Caco-2 (cell line): ENCODE results near the gene RACK1. TPM values are rescaled to one million over a fixed set of nuclear protein-coding genes. Genes with fewer than 3 reads are reported as not detected.

Source experiments
- BruUV-seq: library from RNA; stranded (reverse); fragments of 400-500 nt; replicated peaks from 2 replicates; lab custom pipeline; 2021; lab: Mats Ljungman, UMichigan
- CTCF ChIA-PET: fragments of 300-600 bp; sonication (Branson Sonifier 250); formaldehyde crosslinking; loops from one replicate; lab custom pipeline; 2022; ENCODE audit warnings: antibody characterized with exemption; lab: Charles Lee
- POLR2A ChIA-PET: fragments of 300-600 bp; sonication (Branson Sonifier 250); formaldehyde crosslinking; loops from one replicate; lab custom pipeline; 2022; ENCODE audit warnings: antibody characterized with exemption; lab: Charles Lee
- DNase-seq, 2 experiments: peaks; one replicate each; pipeline versions ENCODE4 v3.0.0 to v3.0.0-alpha.2; 2020 to 2022
- H3K27me3 ChIP-seq: replicated peaks from 2 replicates; pipeline ENCODE4 v1.6.0; 2011; ENCODE audit warnings: low read length; ENCODE audit not compliant: control insufficient read depth, insufficient read depth
- H3K36me3 ChIP-seq: 2 replicates; pipeline ENCODE4 v1.5.1; 2011; ENCODE audit warnings: low read length; ENCODE audit not compliant: control insufficient read depth, insufficient read depth
- H3K4me1 ChIP-seq: fragments of 250-450 bp; sonication (Bioruptor Pico); 2 replicates; pipeline ENCODE4 v1.5.1; 2020; ENCODE audit warnings: mild to moderate bottlenecking
- H3K4me3 ChIP-seq: 2 replicates; pipeline ENCODE4 v1.5.1; 2011; ENCODE audit warnings: low read depth, mild to moderate bottlenecking, control low read depth, low read length
- H3K9me3 ChIP-seq: fragments of 250-450 bp; sonication (Bioruptor Pico); 2 replicates; pipeline ENCODE4 v1.5.1; 2020; ENCODE audit warnings: mild to moderate bottlenecking, moderate library complexity
- H3K27ac Mint-ChIP-seq: one replicate; pipeline ENCODE4 v1.8.0; 2022; ENCODE audit warnings: mixed read lengths; ENCODE audit not compliant: unreplicated experiment
- H3K27me3 Mint-ChIP-seq: one replicate; pipeline ENCODE4 v1.8.0; 2022; ENCODE audit warnings: mixed read lengths; ENCODE audit not compliant: insufficient read depth, unreplicated experiment
- H3K36me3 Mint-ChIP-seq: one replicate; pipeline ENCODE4 v1.8.0; 2022; ENCODE audit warnings: mild to moderate bottlenecking, mixed read lengths; ENCODE audit not compliant: insufficient read depth, unreplicated experiment
- H3K4me1 Mint-ChIP-seq: one replicate; pipeline ENCODE4 v1.8.0; 2022; ENCODE audit warnings: low read depth, mixed read lengths; ENCODE audit not compliant: unreplicated experiment
- H3K4me3 Mint-ChIP-seq: one replicate; pipeline ENCODE4 v1.8.0; 2022; ENCODE audit warnings: mild to moderate bottlenecking, moderate library complexity, mixed read lengths; ENCODE audit not compliant: unreplicated experiment
- H3K9me3 Mint-ChIP-seq: one replicate; pipeline ENCODE4 v1.8.0; 2022; ENCODE audit warnings: mixed read lengths; ENCODE audit not compliant: unreplicated experiment
- intact Hi-C: fragments of 100-400 bp; cut with micrococcal nuclease; formaldehyde crosslinking; loops from one replicate; pipeline ENCODE4 v1.10.0; 2022; ENCODE audit not compliant: unreplicated experiment
- total RNA-seq: library from RNA; stranded (reverse); gene quantifications from 2 replicates; pipeline ENCODE4 v1.2.3, GENCODE V29; 2022
- TF ChIP-seq, protein P1 (sequence below), 2 experiments: fragments of 200-600 bp in 1 of 2; IDR thresholded peaks; 1 replicate in 1 of 2; 2 replicates in 1 of 2; pipeline versions ENCODE4 v1.5.1 to v1.8.0; 2011 to 2022; ENCODE audit warnings: antibody characterized with exemption in 1 of 2, control low read depth in 1 of 2, inconsistent platforms in 1 of 2, low read depth in 1 of 2, low read length in 1 of 2, mild to moderate bottlenecking in 1 of 2, moderate library complexity in 1 of 2; ENCODE audit not compliant: insufficient read depth in 1 of 2, severe bottlenecking in 1 of 2, unreplicated experiment in 1 of 2

The RACK1 gene
- total RNA-seq, 1 experiment from 2014 or later = 2,098 TPM

DNA sequence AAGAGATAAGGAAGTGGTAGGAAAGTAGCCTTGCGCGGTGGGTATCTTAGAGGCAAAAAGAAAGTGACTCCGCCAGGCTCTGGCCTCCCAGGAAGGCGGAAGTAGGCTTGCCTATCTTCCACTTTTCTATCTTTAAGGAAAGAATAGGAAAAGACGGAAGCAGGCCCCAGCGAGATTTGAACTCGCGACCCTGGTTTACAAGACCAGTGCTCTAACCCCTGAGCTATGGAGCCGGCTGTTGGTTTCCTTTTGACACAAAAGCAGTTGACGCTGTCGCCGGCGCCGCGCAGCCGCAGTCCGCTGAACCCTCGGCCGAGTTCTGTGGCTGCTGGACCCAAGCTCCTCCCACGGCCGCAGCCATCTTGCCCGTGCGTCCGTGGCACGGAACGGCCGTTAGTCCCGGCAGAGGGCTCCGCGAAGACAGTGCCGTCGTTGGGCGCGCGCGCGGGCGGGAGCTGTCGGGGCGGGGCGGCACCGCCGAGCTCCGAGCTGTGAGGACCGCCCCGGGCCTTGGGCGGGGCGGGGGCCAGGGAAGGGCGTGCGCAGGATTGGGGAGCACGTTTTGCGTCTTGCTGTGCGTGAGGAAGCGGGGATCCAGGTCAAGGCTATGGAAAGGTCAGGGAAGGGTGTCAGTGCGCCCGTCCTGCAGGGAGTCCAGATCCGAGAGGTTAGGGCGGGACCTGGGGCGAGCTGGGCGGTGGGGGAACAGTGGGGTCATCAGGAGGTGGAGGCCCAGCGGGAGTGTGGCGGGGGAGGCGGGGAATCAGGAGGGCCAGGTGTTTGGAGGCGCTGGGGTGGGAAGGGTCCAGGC lies 52.0 kb downstream of the RACK1 start:
- Histone ChIP-seq H3K4me3 (peak overlapping the region; percentile 94), H3K4me1 (peaks cover 8% of the 10 kb centered on the region), H3K36me3 (no peaks in the 10 kb centered on the region), H3K27me3 (no peaks in the 10 kb centered on the region), H3K9me3 (no peaks in the 10 kb centered on the region)
- Mint-ChIP-seq H3K27ac (peak overlapping the region; percentile 97), H3K36me3 (peaks cover 56% of the 10 kb centered on the region), H3K4me1 (peaks cover 25% of the 10 kb centered on the region), H3K9me3 (no peaks in the 10 kb centered on the region), H3K27me3 (peaks cover 10% of the 10 kb centered on the region), H3K4me3 (peak overlapping the region; percentile 91)
- no TSS peak for BruUV-seq
- intact Hi-C loops = loop anchor here (1.0 kb wide), 3 partner anchors 15 to 31 kb away; no protein-coding TSS in a partner anchor
- peak; percentile 94 to 96 for DNase-seq
- ChIA-PET CTCF (interaction anchor here (0.7 to 1.1 kb wide), 3 partner anchors 12 to 31 kb away, joined by 3 to 12 read pairs (median 8); partner anchors contain the start of gene TRIM7), POLR2A (interaction anchor here (0.7 to 1.2 kb wide), 7 partner anchors 13 to 69 kb away, joined by 3 to 9 read pairs (median 4); partner anchors contain the start of genes RACK1, TRIM52 and TRIM7)
- TF ChIP-seq, protein P1, sequence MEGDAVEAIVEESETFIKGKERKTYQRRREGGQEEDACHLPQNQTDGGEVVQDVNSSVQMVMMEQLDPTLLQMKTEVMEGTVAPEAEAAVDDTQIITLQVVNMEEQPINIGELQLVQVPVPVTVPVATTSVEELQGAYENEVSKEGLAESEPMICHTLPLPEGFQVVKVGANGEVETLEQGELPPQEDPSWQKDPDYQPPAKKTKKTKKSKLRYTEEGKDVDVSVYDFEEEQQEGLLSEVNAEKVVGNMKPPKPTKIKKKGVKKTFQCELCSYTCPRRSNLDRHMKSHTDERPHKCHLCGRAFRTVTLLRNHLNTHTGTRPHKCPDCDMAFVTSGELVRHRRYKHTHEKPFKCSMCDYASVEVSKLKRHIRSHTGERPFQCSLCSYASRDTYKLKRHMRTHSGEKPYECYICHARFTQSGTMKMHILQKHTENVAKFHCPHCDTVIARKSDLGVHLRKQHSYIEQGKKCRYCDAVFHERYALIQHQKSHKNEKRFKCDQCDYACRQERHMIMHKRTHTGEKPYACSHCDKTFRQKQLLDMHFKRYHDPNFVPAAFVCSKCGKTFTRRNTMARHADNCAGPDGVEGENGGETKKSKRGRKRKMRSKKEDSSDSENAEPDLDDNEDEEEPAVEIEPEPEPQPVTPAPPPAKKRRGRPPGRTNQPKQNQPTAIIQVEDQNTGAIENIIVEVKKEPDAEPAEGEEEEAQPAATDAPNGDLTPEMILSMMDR (IDR thresholded peaks at IDR 0.05; ENCODE audit: insufficient read depth in 1 of 2, low read depth in 1 of 2, low read length in 1 of 2, severe bottlenecking in 1 of 2, unreplicated experiment in 1 of 2) = no peak

DNA sequence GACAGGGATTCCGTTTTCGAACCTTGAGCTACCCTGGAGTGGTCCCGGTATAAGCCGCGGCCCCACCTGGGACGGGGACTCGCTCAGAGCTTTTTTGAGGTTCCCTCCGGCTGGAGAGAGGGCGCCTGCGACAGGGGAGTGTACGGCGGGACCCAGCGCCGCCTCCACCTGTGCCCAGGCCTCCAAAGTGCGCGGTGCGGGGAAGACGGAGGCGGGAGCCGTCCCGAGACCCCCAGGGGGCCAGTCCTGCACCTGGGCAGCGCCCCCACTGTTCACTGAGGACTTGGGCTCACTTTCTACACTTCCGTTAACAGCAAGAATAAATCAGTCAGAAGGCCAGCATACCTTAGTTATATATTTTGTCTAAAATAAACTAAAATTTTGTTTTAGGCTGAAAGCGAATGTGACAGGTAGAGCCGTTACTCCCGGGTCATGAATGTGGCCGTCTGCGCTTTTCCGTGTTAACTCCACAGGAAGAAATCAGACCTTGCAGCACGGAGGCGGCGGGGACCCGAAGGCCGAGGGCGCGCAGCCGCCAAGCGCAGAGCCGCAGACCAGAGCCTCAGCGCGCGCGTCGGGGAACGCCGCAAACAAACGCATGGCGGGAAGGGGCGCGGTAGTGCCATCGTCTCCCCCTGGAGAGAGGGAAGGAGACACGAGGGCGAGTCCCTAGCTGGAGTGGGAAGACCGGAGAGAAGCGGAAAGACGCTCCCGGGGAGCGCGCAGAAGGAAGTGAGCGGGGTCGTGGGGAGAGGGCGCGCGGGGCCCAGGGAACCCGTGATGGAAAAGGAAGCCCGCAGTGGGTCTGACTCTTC lies 52.8 kb downstream of the RACK1 start:
- intact Hi-C loops = loop anchor here (1.0 kb wide), 3 partner anchors 15 to 31 kb away; no protein-coding TSS in a partner anchor
- peaks cover 25% of the 10 kb centered on the region for H3K4me1 Mint-ChIP-seq
- no peaks in the 10 kb centered on the region for H3K9me3 Mint-ChIP-seq
- peak; percentile 56 to 61 for DNase-seq
- BruUV-seq = no TSS peak
- H3K27me3 ChIP-seq = no peaks in the 10 kb centered on the region
- ChIA-PET POLR2A (interaction anchor here (0.7 to 1.2 kb wide), 7 partner anchors 14 to 70 kb away, joined by 3 to 9 read pairs (median 4); partner anchors contain the start of genes RACK1, TRIM52 and TRIM7), CTCF (interaction anchor here (1.0 to 1.1 kb wide), 2 partner anchors 13 to 15 kb away, joined by 3 to 12 read pairs; partner anchors contain the start of gene TRIM7)
- no peaks in the 10 kb centered on the region for H3K36me3 ChIP-seq
- no peaks in the 10 kb centered on the region for H3K9me3 ChIP-seq
- peaks cover 8% of the 10 kb centered on the region for H3K4me1 ChIP-seq
- H3K36me3 Mint-ChIP-seq = peaks cover 58% of the 10 kb centered on the region
- TF ChIP-seq, protein P1 (IDR thresholded peaks at IDR 0.05; ENCODE audit: insufficient read depth in 1 of 2, low read depth in 1 of 2, low read length in 1 of 2, severe bottlenecking in 1 of 2, unreplicated experiment in 1 of 2) = peak; percentile 22 to 47
- H3K4me3 Mint-ChIP-seq = peak overlapping the region; percentile 91
- H3K4me3 ChIP-seq = peak overlapping the region; percentile 78
- H3K27ac Mint-ChIP-seq = peak overlapping the region; percentile 97
- H3K27me3 Mint-ChIP-seq = peaks cover 10% of the 10 kb centered on the region
